GM19238 (cell line): ENCODE data around the gene RFX7.
"Not testable (repeated sequence)": the region's sequence is repeated elsewhere in the genome, so short reads cannot be mapped to it uniquely, and the experiment has no call there.

Experiments used
- DNase-seq: peaks from one replicate; pipeline ENCODE4 v3.0.0; 2011; ENCODE audit warnings: low spot score; ENCODE audit not compliant: insufficient read length

Gene RFX7

DNA sequence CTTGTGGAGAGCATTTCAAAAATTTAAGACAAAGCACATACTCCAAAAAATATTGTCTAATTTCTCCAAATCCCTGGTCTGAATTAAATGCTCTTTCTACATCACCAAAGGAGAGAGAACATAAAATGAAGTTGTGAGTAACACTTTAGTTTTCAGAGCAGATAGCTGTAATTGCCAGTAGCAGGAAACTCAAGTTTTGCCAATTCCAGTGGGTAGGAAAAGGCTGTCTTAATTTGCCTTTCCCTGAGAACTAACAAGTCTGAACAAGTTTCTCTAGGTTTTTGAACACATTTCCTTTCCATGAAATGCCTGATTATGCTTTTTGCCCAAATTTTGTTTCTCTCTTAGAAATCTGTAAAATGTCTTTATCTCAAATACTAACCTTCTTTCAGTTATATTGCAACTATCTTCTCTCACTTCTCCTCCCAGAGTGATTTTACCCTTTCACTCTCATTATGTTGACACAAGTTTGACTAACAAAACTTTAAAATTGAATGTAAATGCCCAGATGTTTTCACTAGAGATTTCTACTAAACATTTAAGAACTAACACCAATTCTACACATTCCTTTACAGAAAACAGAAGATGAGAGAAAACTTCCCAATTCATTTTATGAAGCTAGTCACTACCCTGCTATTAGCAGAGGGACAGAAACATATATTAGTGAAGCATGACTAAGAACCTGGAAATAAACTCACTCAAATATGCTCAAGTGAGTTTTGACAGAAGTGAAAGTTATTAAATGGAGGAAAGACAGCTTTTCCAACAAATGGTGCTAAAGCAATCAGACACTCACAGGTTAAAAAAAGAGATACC lies 38.4 kb downstream of the RFX7 start:
- no peak for DNase-seq

- DNase-seq, result not testable (repeated sequence)
These were observed 40.3 kb downstream of the RFX7 start for GRCh38 chr15:56203312-56203922.

DNA sequence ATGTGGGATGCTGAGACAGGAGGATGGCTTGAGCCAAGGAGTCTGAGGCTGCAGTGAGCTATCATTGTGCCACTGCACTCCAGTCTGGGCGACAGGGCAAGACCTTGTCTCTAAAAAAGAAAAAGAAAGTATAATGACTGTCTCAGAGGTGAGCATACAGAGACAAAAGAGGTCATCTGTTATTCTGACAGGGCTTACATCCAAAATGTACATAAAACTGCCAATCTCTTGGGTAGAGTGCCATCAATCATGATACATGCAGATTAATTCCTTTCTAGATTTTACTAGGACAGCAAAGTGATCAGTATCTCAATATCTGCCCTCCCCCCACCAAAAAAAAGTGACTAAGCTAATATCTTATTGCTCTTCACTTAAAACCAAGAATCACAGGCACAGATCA lies 41.0 kb downstream of the RFX7 start:
- DNase-seq, result no peak

- DNase-seq, result no peak
These were observed 44.6 kb downstream of the RFX7 start for GRCh38 chr15:56199038-56199437.

DNA sequence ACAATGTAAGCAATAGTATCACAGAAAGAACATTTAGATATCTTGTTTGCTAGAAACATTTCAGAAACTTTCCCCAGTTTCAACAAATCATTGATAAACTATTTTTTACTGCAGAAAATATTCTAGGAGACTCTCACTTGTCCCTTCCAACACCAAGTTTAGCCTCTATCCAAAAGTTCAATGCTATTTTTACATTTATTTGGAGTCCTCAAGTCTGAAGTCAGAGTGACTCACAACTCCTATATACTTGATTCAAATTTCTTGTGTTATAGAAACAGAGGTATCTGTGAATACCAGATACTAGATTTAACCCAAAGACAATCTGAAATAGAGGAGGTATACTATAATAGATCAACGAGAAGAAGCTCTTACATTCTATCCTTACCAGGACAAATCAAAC lies 49.6 kb downstream of the RFX7 start:
- no peak for DNase-seq

- DNase-seq, result no peak
These were observed 50.8 kb downstream of the RFX7 start for GRCh38 chr15:56192659-56193442.

DNA sequence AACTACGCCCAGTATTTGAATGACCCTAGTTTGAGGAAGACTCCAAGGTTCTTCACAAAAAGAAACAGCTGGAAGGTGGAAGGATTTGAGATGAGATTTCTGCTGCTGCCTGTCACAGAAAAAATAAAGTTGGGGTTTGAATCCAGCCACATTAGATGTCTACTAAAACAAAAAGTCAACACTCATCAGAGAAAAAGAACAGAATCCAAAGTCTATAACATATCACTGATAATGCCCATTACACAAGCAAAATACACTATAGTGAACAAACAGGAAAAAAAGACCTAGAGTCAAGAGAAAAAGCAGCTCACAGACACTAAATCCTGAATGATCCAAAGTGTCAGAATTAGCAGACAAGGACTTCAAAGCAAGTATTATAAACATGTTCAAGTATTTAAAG lies 56.0 kb downstream of the RFX7 start:
- DNase-seq, result no peak

- no peak for DNase-seq
These were observed 57.7 kb downstream of the RFX7 start for GRCh38 chr15:56185980-56186379.

GRCh38 chr15:56184516-56184915 lies 59.2 kb downstream of the RFX7 start:
- no peak for DNase-seq

DNA sequence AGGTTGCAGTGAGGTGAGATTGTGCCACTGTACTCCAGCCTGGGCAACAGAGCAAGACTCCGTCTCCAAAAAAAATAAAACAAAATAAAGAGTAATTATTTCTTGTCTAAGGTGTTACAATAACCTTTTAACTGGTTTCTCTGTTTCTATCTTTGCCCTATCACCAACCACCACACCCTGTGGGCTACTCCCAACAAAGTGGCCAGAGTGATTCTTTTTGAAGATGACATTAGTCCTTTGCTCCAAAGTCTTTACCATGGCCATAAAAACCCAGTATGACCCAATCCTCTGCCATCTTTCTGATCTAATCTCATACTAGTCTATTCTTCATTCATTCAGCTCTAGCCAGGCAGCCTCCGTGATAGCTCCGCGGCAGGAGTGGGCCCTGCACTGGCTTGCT lies 62.8 kb downstream of the RFX7 start:
- DNase-seq, result no peak

GRCh38 chr15:56176996-56177395 lies 66.7 kb downstream of the RFX7 start:
- DNase-seq, result no peak

DNA sequence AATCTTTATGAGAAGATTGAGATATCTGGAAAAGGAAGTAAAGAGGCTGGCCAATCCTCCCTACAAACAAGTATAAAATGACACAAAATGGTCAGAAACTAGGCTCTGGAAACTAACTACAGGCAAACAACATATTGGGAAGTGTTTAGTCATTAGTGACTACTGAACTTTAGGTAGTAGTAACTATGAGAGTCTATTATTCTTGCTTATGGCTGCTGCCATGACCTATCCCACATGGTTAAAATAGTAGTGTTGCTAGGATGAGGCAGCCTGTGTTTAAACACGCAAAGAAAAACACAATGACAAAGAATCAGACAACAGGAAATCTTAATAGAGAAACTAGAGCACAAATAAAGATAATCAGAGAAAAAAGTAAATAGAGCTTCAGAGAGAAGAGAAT lies 67.9 kb downstream of the RFX7 start:
- DNase-seq, result no peak

DNA sequence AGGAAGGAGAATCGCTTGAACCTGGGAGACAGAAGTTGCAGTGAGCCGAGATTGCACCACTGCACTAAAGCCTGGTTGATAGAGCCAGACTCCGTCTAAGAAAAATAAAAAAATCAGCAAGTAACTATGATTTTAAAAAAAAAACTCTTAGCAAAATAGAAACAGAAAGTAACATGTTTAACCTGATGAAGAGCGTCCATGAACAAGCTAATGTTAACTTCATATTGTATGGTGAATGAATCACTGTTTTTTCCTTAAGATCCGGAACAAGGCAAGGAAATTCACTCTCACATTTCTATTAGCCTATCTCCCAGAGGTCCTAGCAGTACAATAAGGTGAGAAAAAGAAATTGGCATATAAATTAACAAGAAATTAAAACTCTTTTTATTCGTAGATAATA lies 69.0 kb downstream of the RFX7 start:
- no peak for DNase-seq

- no peak for DNase-seq
These were observed 75.3 kb downstream of the RFX7 start for GRCh38 chr15:56168394-56168793.

DNA sequence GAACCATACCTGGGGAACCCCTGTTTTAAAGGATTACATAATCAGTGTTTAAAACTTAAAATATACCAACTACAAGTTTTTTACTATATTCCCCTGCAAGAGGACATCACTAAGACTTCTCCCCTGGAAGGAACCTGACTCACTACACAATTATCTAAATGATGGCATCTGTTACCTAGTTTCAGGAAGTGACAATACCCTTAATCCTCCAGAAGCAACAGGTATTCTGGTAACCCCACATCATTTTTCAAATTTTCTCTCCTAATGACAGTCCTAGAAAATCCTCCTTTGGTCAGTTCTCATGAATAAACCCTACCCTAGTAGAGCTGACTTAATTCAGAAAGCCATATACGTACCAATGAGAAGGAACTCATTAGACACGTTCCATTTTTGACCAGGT lies 78.4 kb downstream of the RFX7 start:
- no peak for DNase-seq

- DNase-seq, result no peak
These were observed 82.7 kb downstream of the RFX7 start for GRCh38 chr15:56160966-56161365.

DNA sequence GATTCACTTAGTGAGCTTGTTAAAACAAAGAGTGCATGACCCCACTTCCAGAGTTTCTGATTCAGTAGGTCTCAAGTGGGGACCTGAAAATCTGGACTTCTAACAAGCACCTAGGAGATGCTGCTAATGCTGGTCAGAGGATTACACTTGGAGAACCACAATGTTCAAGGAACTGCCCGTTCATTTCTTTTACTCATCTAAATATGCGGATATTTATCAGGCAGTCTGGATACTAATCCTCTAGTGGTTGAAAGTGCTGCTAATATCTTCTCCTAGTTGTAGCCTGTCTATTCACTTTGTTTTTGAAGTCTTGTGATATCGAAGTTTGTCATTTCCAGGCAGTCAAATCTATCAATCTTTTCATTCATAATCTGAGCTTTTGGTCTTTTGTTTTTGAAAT lies 86.8 kb downstream of the RFX7 start:
- no peak for DNase-seq

GRCh38 chr15:56155278-56155677 lies 88.4 kb downstream of the RFX7 start:
- not testable (repeated sequence) for DNase-seq

- not testable (repeated sequence) for DNase-seq
These were observed 88.9 kb downstream of the RFX7 start for GRCh38 chr15:56154768-56155167.

DNA sequence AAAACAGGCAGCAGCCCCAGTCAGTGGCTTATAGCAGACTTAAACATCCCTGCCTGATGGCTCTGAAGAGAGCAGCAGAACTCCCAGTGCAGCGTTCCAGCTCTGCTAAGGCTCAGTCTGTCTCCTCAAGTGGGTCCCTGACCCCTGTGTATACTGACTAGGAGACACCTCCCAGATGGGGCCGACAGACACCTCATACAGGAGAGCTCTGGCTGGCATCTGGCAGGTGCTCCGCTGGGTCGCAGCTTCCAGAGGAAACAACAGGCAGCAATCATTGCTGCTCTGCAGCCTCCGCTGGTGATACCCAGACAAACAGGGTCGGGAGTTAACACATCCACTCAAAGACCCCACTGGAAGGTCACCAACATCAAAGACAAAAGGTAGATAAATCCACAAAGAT lies 93.5 kb downstream of the RFX7 start:
- no peak for DNase-seq

GRCh38 chr15:56148064-56148463 lies 95.6 kb downstream of the RFX7 start:
- DNase-seq, result no peak

DNA sequence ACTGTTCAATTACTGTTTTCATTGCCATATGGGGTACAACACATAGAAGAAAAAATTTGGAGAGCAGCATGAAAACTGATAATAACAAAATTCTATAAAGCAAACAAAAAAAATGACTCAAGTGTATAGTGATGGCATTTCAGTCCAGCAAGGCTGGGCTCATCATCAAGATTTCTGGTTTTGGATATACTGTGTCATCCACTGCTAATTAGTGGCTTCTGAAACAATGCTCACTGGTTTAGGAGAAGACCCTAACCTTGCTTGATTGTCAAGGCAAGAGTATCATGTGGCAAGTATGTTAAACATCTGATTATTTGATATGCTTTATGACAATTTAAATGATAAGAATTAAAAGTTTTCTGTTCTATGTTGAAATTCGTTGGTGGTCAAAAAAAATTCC lies 96.9 kb downstream of the RFX7 start:
- no peak for DNase-seq
